WTC11 (cell line): Measurements from ENCODE around the gene ABCA1. TPM values are rescaled to one million over a fixed set of nuclear protein-coding genes. Genes with fewer than 3 reads are reported as not detected.

Experiments
- ATAC-seq: fragments of 200-7000 bp; cut with Tn5 transposase; 2 replicates; pipeline ENCODE4 v1.10.0; 2021; ENCODE audit warnings: mild to moderate bottlenecking, moderate library complexity
- CTCF ChIA-PET: fragments of 300-600 bp; sonication (Branson Sonifier 250); formaldehyde crosslinking; loops from one replicate; lab custom pipeline; 2021; ENCODE audit warnings: antibody characterized with exemption; lab: Charles Lee
- POLR2A ChIA-PET: fragments of 350-600 bp; sonication (Branson Sonifier 250); formaldehyde crosslinking; loops from one replicate; lab custom pipeline; 2021; ENCODE audit warnings: antibody characterized with exemption; lab: Charles Lee
- DNase-seq: peaks from one replicate; pipeline ENCODE4 v3.0.0; 2021; ENCODE audit warnings: low spot score
- H3K27ac Mint-ChIP-seq: 2 replicates; pipeline ENCODE4 v1.8.0; 2021; ENCODE audit warnings: mixed read lengths
- H3K27me3 Mint-ChIP-seq: 2 replicates; pipeline ENCODE4 v1.8.0; 2021; ENCODE audit warnings: low read depth, mild to moderate bottlenecking, moderate library complexity, mixed read lengths
- H3K36me3 Mint-ChIP-seq: 2 replicates; pipeline ENCODE4 v1.8.0; 2021; ENCODE audit warnings: mixed read lengths
- H3K4me1 Mint-ChIP-seq: 2 replicates; pipeline ENCODE4 v1.8.0; 2022; ENCODE audit warnings: mixed read lengths
- H3K4me3 Mint-ChIP-seq: 2 replicates; pipeline ENCODE4 v1.8.0; 2021; ENCODE audit warnings: mild to moderate bottlenecking, moderate library complexity, mixed read lengths
- H3K9me3 Mint-ChIP-seq: 2 replicates; pipeline ENCODE4 v1.8.0; 2021; ENCODE audit warnings: mixed read lengths
- ATF6 ChIP-seq: sonication (generic); formaldehyde crosslinking; IDR thresholded peaks from 2 replicates; pipeline ENCODE4 v1.8.1; 2023; ENCODE audit warnings: mild to moderate bottlenecking, missing genetic modification reagents
- GRHL2 ChIP-seq: fragments of 250-450 bp; sonication (Bioruptor Pico); IDR thresholded peaks from 2 replicates; pipeline ENCODE4 v1.8.0; 2022; ENCODE audit warnings: mild to moderate bottlenecking, moderate library complexity; ENCODE audit not compliant: insufficient replicate concordance, severe bottlenecking
- GTF2I ChIP-seq: fragments of 250-450 bp; sonication (Bioruptor Pico); conservative IDR thresholded peaks from 2 replicates; pipeline ENCODE4 v1.4.0; 2021; ENCODE audit warnings: mild to moderate bottlenecking
- JUN ChIP-seq: sonication (generic); formaldehyde crosslinking; IDR thresholded peaks from 2 replicates; pipeline ENCODE4 v1.8.0; 2023; ENCODE audit warnings: mild to moderate bottlenecking, missing genetic modification reagents
- NR3C1 ChIP-seq: sonication (generic); formaldehyde crosslinking; conservative IDR thresholded peaks from 2 replicates; pipeline ENCODE4 v1.8.1; 2023; ENCODE audit warnings: low read depth, mild to moderate bottlenecking, missing genetic modification reagents
- PRDM15 ChIP-seq: sonication (generic); formaldehyde crosslinking; IDR thresholded peaks from 2 replicates; pipeline ENCODE4 v1.8.0; 2022; ENCODE audit warnings: missing genetic modification reagents
- SOX15 ChIP-seq: fragments of 250-450 bp; sonication (Bioruptor Pico); IDR thresholded peaks from 2 replicates; pipeline ENCODE4 v1.9.0; 2021; ENCODE audit warnings: mild to moderate bottlenecking
- SP1 ChIP-seq: sonication (generic); formaldehyde crosslinking; conservative IDR thresholded peaks from 2 replicates; pipeline ENCODE4 v1.8.1; 2022; ENCODE audit warnings: missing genetic modification reagents
- TEAD1 ChIP-seq: sonication (generic); formaldehyde crosslinking; IDR thresholded peaks from 2 replicates; pipeline ENCODE4 v1.8.0; 2022; ENCODE audit warnings: mild to moderate bottlenecking, missing genetic modification reagents
- USF2 ChIP-seq: sonication (generic); formaldehyde crosslinking; IDR thresholded peaks from 2 replicates; pipeline ENCODE4 v1.8.1; 2023; ENCODE audit warnings: mild to moderate bottlenecking, missing genetic modification reagents, moderate library complexity
- ZNF317 ChIP-seq: sonication (generic); formaldehyde crosslinking; IDR thresholded peaks from 2 replicates; pipeline ENCODE4 v1.8.1; 2023; ENCODE audit warnings: low read depth, mild to moderate bottlenecking, moderate library complexity, missing genetic modification reagents, borderline replicate concordance
- ZNF512 ChIP-seq: sonication (generic); formaldehyde crosslinking; IDR thresholded peaks from 2 replicates; pipeline ENCODE4 v1.8.1; 2022; ENCODE audit warnings: missing genetic modification reagents, borderline replicate concordance
- total RNA-seq: library from RNA; stranded (reverse); gene quantifications from 3 replicates; pipeline ENCODE4 v1.2.3, GENCODE V29; 2021
- TF ChIP-seq, protein P1 (sequence below): fragments of 250-450 bp; sonication (Bioruptor Pico); IDR thresholded peaks from 2 replicates; pipeline ENCODE4 v1.9.0; 2021; ENCODE audit warnings: mild to moderate bottlenecking
- TF ChIP-seq, protein P2 (sequence below): sonication (generic); formaldehyde crosslinking; IDR thresholded peaks from 2 replicates; pipeline ENCODE4 v1.8.0; 2022; ENCODE audit warnings: mild to moderate bottlenecking, missing genetic modification reagents

The ABCA1 gene
- total RNA-seq, 1 experiment from 2014 or later, result 7.8 TPM

DNA sequence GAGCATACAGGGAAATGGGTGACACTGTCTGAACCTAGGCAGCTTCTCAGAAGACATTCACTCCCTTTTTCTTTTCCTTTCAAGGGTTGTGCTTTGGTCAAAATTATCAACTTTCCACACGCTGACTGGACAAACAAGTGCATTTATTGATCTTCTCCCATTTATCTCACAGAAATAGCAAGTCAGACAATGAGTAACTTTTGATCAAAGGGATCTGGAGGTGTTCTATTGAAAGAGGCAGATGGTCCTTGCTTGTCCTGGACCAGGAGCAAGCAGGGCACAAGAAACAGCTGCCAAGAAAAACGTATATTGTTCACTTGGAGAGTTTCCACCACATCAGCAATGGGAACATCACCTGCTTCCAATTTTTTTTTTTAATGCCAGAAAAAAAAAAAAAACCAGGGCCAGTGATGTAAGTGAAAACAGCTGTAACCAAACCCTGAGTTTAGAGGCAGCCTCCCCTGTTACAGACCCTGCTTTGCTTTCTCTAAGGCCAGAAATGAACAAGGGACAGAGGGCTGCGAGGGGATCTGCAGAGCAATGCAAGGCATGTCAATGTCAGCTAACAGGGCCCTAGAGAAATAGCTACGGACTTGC, 84.2 kb downstream of the ABCA1 start:
- ATAC-seq, result no peak
- POLR2A ChIA-PET, result interaction anchor here (0.7 to 1.0 kb wide), 2 partner anchors 10 to 25 kb away, joined by 3 to 6 read pairs; no protein-coding TSS in a partner anchor
- CTCF ChIA-PET, result interaction anchor here (1.2 to 2.0 kb wide), 2 partner anchors 11 to 19 kb away, joined by 4 read pairs; no protein-coding TSS in a partner anchor
- Mint-ChIP-seq H3K4me1 (peaks cover 17% of the 10 kb centered on the region), H3K36me3 (no peaks in the 10 kb centered on the region), H3K27ac (no peak overlapping the region), H3K9me3 (no peaks in the 10 kb centered on the region), H3K4me3 (no peak overlapping the region), H3K27me3 (no peaks in the 10 kb centered on the region)
- no peak for DNase-seq
- TF ChIP-seq NR3C1 (CRISPR knock-in tag), result no peak

DNA sequence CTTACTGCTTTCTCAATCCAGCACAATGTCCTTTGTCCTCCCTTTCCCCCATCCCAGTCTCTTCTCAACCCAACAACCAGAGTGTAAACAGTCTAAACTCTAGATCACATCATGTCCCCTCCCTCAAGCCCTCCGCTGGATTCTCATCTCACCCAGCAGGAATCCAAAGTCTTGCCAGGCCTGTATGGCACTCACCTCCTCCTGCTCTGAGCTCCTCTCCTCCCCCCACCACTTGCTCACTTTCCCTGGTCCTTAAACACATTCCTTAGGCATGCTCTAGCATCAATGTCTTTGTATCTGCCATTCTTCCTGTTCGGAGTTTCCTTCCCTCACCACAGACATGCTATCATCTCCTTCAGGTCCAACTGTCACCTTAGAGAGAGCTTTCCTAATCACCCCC, 85.3 kb downstream of the ABCA1 start:
- H3K4me1 Mint-ChIP-seq, result peaks cover 17% of the 10 kb centered on the region
- ATAC-seq, result peak; percentile 59

GRCh38 chr9:104841601-104842141, 86.3 kb downstream of the ABCA1 start:
- TF ChIP-seq GTF2I, result no peak
- TF ChIP-seq, protein P1, sequence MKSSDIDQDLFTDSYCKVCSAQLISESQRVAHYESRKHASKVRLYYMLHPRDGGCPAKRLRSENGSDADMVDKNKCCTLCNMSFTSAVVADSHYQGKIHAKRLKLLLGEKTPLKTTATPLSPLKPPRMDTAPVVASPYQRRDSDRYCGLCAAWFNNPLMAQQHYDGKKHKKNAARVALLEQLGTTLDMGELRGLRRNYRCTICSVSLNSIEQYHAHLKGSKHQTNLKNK (CRISPR knock-in tag), result no peak
- no peak for TF ChIP-seq USF2
- TF ChIP-seq, protein P2, sequence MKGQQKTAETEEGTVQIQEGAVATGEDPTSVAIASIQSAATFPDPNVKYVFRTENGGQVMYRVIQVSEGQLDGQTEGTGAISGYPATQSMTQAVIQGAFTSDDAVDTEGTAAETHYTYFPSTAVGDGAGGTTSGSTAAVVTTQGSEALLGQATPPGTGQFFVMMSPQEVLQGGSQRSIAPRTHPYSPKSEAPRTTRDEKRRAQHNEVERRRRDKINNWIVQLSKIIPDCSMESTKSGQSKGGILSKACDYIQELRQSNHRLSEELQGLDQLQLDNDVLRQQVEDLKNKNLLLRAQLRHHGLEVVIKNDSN (CRISPR knock-in tag), result no peak
- no peak for TF ChIP-seq GRHL2 (CRISPR knock-in tag)
- TF ChIP-seq TEAD1 (CRISPR knock-in tag), result no peak
- TF ChIP-seq ATF6 (CRISPR knock-in tag), result no peak
- no peak for TF ChIP-seq ZNF317 (CRISPR knock-in tag)
- TF ChIP-seq ZNF512, result no peak
- TF ChIP-seq JUN, result no peak
- TF ChIP-seq PRDM15 (CRISPR knock-in tag), result no peak
- TF ChIP-seq SOX15 (CRISPR knock-in tag), result no peak
- TF ChIP-seq, all 79 proteins: peak for 0
- ChIA-PET POLR2A (no interaction called here), CTCF (no interaction called here)
- Mint-ChIP-seq H3K4me3 (no peak overlapping the region), H3K36me3 (no peaks in the 10 kb centered on the region), H3K27me3 (no peaks in the 10 kb centered on the region), H3K9me3 (no peaks in the 10 kb centered on the region), H3K27ac (no peak overlapping the region), H3K4me1 (peaks cover 16% of the 10 kb centered on the region)
- ATAC-seq, result peak; percentile 51
- no peak for DNase-seq

More for the DNA sequence above, 85.3 kb downstream of the ABCA1 start:
- TF ChIP-seq SP1 (CRISPR knock-in tag), result no peak
- TF ChIP-seq, all 79 proteins: peak for 0
- Mint-ChIP-seq H3K27me3 (no peaks in the 10 kb centered on the region), H3K9me3 (no peaks in the 10 kb centered on the region), H3K27ac (no peak overlapping the region), H3K36me3 (no peaks in the 10 kb centered on the region), H3K4me3 (no peak overlapping the region)
- DNase-seq, result no peak
- ChIA-PET CTCF (no interaction called here), POLR2A (interaction anchor here (0.6 kb wide), 1 partner anchor 248 kb away, joined by 4 read pairs; no protein-coding TSS in a partner anchor)
